ENCODE results near the gene GJC1.
"Not testable (repeated sequence)": the region's sequence is repeated elsewhere in the genome, so short reads cannot be mapped to it uniquely, and the experiment has no call there.

The GJC1 gene

DNA sequence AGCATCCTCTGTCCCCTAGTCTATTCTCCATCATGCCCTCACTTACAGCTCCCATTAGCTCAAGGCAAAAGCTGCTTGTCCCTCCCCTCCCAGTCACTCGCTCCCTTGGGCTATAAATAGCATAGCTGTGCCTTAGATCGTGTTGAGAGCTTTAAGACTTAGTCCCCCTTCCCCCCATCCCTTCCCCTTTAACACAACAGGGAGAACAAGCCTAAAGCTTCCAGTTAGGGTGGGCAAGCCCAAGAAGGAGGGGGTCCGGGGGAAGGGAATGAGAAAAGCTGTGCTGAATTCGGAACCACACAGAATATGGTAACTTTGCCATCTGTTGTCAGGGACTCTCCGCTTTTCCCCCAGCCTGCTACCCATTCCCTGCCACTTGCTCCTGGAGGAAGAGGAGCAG is 12.7 kb upstream of the GJC1 start:
- no peak for FAIRE-seq

DNA sequence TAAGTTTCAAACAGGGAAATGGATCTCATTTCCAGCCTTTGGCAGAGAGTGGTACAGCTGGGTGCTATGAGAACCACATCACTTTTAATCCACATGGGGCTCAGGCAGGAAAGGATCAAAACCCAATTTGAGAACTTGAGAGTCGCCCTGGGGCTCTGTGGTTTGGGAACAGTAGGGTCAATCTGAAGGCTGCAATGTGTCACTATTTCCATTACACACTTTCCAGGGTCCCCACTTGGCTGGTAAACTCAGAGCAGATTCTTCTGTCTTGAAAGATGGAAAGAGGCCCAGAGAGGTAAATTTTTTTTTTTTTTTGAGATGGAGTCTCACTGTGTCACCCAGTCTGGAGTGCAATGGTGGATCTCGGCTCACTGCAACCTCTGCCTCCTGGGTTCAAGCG is 10.8 kb upstream of the GJC1 start:
- FAIRE-seq, result no peak

DNA sequence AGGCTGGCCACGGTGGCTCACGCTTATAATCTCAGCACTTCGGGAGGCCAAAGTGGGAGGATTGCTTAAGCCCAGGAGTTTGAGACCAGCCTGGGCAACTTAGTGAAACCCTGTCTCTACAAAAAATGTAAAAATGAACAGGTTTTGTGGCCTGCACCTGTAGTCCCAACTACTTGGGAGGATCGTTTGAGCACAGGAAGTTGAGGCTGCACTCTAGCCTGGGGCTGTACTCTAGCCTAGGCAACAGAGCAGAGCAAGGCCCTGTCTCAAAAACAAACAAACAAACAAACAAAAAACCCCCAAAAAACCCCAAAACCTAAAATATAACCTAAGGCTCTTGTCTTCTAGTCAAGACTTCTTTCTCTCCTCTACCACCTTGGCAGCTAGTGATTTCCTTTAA is 10.2 kb upstream of the GJC1 start:
- FAIRE-seq, result no peak

DNA sequence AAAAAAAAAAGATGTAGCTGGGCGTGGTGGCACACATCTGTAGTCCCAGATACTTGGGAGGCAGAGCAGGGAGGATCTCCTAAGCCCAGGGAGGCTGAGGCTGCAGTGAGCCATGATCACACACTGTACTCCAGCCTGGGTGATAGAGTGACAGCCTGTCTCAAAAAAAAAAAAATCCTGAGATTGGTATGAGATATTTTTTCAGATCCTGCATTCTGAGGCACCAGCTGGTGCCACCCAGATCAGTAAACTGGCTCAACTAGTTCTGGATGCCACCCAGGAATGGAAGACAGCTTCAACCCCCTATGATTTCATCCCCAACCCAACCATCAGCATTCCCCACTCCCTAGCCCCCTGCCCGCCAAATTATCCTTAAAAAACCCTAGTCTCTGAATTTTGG is 7.1 kb upstream of the GJC1 start:
- no peak for FAIRE-seq

DNA sequence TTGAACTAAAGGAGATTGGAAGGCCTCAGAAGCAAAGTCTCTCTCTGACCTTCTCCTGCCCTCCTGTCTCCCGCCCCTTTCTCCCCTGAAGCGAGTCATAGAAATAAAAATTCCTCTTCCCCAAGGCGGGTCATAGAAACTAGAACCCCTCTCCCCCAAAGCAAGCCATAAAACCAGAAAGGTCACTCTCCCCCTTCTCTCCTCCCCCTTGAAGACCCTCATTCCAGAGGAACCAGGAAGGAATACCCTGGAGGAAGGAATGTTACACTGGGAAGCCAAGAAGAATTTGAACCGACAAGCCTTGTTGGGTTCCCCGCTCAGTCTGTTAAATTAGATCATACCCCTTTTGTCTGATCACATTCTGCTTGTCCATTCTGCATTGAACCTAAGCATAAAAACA is 2.7 kb upstream of the GJC1 start:
- no peak for FAIRE-seq

DNA sequence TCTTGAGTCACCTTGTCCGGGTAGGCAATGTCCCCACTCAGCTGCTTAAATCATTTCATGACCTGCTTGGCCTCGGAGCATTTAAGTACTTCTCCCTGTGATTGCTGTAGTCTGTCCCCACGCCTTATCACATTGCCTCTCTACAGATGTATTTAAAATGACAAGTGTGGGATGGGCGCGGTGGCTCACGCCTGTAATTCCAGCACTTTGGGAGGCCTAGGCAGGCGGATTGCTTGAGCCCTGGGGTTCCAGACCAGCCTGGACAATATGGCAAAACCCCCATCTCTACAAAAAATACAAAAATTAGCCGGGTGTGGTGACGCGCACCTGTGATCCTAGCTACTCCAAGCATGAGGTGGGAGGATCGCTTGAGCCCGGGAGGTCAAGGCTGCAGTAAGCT is 1.3 kb upstream of the GJC1 start:
- no peak for FAIRE-seq

DNA sequence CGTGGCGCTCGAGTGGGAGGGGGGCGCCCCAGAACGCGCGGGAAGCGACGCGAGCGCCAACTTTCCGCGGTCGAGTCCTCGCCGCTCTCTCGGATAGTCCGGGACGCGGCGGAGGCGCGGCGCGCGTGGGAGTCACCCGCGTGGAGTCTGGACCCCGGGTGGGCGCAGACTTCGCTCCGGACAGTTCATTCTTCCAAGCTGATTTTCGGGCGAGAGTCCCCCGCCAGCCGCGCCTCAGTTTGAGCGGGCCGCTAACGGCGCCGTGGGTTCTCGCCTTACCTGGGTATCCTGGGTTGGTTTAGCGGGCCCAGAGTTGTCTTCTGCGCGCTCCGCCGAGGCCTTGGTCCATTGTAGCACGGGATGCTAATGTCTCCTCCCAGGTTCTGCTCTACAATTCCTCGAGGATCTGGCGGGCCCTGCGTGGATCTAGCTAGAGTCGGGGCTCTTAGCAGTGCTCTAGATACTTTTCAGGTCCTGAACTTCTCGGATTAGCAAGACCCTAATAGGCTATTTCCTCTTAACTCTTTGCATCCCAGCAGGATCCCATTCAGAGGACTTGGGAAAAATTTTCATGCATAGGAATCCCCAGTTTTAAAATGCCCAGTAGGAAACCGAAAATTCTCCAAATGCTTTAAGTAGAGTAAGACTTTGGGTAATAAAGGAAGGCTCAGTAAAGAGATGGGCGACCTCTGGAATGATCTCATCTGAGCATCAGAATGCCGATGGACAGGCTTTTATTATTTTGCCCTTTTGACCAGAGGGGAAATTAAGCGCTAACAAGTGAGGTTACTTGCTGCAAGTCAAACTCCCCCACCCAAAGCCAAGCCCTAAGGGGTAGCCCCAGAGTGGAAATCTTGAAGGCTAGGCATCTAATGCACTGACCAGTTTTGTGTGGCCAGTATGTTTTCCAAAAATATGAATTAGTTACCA is 537 bp upstream of the GJC1 start:
- FAIRE-seq, result peak; percentile 97

DNA sequence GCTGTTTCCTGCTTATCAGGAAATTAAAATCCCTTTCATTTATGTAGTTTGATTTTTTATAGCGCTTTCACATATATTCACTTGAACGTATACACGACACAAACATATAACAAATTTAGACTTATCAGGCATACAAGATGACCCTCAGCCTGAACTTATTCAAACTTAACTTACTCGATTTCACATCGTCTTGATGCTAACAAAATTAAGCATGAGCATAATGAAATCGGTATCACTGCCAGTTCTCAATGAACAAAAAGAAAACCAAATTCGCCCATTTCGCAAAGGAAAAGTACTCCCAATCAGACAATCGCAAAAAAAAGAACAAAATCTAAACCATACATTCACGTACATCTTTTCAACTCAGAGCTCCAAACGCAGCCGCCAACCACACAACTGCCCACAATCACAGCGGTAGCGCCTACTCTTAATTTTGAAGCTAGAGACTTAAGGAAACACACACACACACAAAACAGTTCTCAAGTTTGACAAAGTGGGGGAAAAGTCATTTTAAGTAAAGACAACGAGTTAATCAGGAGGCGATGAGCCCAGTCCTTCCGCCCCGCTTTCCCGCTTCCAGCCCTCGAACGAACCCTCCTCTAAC is 1.1 kb downstream of the GJC1 start:
- FAIRE-seq, result peak; percentile 74

DNA sequence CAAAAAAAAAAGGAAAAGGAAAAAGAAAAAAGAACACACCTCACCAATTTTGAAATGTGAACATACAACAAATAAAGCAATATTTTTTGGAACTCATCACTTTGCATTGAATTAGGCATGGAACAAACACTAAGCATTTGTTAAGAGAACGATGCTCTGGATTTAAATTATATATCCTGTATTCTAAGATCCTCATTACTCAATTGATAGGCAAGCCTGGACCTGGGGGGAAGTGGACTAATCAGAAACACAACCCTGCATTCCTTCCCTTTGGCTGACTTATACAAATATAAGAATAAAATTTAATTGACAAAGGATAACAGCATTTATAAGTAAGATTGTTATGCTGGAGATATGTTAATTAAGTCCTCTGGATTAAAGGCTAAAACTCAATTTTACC is 2.2 kb downstream of the GJC1 start:
- FAIRE-seq, result no peak

DNA sequence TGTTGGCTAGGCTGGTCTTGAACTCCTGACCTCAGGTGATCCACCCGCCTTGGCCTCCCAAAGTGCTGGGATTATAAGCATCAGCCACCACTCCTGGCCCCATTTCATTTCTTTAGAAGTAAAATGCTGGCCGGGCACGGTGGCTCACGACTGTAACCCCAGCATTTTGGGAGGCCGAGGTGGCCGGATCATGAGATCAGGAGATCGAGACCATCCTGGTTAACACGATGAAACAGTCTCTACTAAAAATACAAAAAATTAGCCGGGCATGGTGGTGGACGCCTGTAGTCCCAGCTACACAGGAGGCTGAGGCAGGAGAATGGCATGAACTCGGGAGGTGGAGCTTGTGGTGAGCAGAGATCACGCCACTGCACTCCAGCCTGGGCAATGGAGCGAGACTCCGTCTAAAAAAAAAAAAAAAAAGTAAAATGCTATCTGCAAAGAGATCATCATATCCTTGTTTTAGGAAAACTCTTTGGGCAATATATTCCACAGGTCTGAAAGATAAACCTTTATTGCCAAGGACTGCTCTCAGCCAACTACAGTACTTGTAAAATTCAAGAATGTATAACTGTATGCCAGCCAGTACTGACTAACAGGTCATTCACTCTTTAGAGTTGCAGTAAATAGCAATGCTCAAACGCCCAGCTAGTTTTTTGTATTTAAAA is 3.8 kb downstream of the GJC1 start:
- FAIRE-seq, result peak; percentile 42

DNA sequence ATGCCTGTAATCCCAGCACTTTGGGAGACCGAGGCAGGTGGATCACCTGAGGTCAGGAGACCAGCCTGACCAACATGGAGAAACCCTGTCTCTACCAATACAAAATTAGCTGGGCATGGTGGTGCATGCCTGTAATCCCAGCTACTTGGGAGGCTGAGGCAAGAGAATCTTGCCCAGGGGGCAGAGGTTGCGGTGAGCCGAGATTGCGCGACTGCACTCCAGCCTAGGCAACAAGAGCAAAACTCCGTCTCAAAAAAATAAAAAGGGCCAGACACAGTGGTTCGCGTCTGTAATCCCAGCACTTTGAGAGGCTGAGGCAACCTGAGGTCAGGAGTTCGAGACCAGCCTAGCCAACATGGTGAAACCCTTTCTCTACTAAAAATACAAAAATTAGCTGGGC is 4.9 kb downstream of the GJC1 start:
- not testable (repeated sequence) for FAIRE-seq

DNA sequence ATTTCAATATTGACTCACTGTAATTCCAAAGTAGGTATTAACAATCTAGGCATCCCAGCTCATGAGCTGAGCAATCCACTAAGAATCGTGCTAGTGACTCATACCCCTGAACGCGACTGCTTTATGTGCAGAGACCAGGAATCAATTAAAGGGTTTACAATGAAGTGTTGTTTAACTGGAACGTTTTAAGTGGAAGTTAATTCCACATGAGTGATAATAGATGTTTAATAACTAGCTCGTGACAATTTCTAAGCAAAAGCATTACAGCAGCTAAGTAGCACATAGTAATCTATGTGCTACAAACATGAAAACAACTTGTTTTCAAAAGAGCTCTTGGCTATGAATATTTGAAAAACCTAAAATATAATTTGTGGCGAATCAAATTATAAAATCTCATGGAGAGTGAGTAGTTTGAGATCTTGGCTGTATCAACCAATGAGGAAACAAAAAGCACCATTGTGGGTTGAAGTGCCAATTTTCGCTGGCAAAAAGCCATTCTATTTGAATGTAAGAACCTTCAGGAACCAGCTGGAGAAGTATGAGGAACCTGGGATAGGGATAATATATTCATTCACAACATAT is 9.4 kb downstream of the GJC1 start:
- peak; percentile 97 for FAIRE-seq

DNA sequence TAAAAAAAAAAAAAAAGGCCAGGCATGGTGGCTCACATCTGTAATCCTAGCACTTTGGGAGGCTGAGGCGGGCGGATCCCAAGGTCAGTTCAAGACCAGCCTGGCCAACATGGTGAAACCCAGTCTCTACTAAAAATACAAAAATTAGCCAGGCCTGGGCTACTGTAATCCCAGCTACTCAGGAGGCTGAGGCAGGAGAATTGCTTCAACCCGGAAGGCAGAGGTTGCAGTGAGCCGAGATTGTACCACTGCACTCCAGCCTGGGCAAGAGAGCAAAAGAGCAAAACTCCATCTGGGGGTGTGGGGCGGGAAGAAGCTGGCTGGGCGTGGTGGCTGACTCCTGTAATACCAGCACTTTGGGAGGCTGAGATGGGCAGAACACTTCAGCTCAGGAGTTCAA is 11.6 kb downstream of the GJC1 start:
- FAIRE-seq, result not testable (repeated sequence)

DNA sequence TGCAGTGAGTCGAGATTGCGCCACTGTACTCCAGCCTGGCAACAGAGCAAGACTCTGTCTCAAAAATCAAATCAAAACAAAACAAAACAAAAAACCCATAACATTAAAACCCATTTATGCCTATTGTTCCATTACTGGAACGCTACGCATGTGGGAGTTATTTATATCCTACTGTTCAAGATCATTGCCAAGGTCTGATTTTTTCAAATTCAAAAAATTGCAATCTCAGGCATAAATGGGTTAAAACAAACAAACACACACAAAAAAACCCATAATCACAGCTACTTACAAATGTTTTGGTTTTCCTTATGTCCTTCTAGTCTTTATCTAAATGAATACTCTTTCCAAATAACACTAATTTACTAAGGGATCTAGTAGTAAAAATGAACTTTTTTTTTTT is 17.8 kb downstream of the GJC1 start:
- no peak for FAIRE-seq

DNA sequence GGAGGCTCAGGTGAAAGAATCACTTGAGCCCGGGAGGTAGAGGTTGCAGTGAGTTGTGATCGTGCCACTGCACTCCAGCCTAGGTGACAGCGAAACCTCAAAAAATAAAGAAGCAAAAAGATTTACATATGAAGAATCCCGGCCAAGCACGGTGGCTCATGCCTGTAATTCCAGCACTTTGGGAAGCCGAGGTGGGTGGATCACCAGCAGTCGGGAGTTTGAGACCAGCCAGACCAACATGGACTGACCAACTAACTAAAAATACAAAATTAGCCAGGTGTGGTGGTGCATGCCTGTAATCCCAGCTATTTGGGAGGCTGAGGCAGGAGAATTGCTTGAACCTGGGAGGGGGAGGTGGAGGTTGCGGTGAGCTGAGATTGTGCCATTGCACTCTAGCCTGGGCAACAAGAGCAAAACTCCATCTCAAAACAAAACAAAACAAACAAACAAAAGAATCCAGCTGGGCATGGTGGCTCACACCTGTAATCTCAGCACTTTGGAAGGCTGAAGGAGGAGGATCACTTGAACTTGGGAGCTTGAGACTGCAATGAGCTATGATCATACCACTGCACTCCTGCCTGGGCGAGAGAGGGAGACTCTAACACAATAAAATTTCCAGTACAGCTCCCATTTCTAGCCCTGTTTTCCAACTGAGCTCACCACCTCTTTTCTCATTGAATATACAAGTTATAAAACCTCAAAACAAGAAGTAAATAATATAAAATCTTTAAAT is 21.3 kb downstream of the GJC1 start:
- not testable (repeated sequence) for FAIRE-seq

DNA sequence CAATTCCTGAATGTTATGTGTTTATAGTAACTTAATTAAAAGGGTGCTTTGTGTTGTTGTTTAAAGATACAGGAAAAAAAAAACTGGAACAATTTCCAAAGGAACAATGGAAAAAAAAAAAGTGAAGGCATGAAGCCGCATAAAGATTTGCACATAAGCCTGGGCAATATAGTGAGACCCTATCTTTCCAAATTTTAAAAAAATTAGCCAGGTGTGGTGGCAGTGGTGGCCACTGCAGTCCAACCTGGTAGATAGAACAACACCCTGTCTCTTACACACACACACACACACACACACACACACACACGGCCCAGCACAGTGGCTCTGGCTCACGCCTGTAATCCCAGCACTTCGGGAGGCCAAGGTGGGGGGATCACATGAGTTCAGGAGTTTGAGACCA is 21.9 kb downstream of the GJC1 start:
- FAIRE-seq, result no peak

DNA sequence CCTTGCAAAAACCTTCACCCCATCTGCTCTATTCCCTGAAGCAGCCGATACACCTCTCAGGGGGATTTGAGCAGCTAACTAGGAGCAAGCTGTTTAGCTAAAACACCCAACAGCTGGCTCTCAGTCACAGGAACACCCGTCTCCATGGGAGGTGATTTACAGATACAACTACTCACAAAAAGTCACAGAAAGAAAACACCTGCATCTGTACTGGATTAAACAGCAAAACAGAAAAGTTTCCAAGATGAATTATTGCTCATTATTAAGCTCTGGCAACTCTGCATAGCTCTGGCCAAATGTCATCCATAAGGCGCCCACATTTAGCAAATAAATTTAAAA is 22.3 kb downstream of the GJC1 start:
- FAIRE-seq, result no peak

DNA sequence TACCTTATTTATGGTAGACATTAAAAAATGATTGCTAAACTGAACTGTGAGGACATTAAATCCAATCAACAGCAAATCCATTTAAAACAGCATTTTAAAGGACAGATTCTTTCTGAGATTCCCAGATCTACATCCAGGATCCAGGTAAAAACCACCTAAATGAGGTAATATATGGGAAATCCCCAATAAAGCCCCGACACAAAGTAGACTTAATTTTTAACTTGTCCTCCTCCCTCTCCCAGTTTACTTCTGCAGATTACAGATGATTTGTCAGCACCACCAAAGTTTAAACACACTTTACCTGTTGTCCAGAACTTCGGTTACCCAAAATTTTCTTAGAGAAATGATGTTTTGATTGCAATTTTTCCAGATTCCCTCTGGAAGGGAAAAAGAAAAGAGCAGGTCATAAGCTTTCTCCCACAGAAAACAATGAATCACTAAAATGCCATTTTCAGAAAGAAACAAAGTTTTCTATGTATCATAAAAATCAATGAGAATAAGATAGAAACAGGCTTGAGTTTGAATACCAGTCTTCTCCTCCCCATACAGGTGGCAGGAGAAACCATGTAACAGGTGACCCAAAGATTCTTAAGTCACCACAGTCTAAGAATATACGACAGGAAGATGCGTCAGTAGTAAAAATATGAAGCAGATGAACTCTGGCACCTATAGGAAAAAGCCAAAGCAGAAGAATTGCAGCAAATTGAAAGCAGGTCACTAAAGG is 22.8 kb downstream of the GJC1 start:
- FAIRE-seq, result no peak

DNA sequence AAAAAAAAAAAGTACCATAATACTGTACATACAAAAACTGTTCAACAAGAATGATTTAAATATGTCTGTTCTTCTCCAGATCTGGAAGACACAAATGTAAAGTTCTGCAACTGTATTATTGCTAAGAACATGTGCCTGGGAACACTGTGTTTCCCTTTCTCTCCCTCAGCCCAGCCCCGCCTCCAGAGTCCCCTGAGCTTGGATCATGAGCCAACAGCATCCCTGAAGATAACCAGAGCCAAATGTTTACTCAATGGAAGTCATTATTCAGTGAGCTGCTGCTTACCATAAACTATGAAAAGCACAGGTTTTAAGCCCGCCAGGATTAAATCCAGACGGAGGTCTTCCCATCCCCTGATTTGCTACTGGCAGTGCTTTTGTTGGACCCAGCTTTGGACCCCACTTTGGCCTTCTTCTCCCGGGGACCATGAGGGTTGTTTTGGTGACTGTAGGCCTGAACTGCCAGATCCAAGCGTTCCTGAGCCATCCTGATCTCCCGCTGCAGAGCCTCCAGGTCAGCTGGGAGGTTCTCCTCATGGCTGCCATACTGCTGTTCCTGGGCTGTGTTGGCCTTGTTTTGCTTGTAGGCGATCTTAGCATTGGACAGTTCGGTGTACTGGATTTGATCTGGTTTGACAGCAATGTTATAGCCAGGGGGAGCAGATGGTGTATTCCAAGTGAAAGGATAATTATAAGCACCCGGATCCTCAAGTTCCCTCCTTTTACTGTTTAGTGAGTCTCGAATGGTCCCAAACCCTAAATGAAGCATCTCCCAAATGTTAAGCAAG is 25.6 kb downstream of the GJC1 start:
- FAIRE-seq, result peak; percentile 39

DNA sequence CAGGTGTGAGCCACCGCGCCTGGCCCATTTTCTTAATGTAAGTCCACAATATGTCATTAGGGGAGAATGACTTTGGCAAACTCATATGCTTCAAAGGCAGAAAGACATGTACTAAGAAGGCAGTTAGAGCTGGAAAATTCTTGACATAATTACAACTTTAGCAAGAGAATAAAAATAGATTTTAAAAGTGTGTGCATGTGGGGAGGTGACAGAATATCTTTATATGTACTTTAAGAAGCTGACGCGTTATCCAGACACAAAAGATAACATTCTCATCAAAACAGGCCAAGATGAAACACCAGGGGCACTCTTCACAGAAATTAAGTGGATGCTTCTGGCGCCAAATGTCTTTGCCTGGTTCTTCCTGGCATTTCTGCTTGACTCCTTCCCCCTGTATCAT is 28.2 kb downstream of the GJC1 start:
- FAIRE-seq, result no peak

DNA sequence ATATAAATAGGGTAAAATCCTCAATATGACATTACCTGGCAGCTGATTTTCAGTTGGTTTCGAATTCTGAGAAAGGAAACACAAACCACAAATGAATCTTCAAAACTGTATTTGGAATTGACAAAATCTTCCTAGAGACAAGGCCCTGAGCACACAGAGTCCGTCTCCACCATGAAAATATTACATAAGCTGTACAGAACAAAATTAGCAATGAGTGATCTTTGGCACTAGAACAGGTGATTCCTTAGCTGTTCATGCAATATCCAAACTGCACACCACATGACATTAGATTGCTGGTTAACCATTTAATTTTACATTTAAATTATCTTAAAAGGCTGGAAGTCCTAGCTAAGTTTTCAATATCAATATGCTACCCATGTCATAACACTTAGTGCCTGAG is 31.7 kb downstream of the GJC1 start:
- FAIRE-seq, result no peak

DNA sequence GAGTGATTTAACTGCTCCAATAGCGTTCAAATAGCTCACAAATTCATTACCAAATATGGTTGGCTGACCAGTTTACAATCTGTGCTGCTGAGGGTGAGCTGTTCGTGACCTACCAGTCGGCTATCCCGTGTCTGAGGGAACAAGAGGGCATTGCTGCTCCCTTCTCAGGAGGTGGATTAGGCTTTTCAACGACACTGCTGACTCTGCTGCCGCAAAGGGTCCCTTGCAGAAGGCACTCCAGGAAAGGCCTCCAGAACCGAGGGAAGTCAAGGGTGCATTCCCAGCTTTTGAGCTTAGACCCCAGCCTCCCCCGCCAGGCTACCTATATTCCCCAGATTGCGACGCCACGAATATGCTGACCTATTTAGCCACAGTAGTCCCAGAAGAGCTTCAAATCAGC is 32.3 kb downstream of the GJC1 start:
- peak; percentile 79 for FAIRE-seq
